ENCODE data around the gene CDS1.
"Not testable (repeated sequence)": the region's sequence is repeated elsewhere in the genome, so short reads cannot be mapped to it uniquely, and the experiment has no call there.

The CDS1 gene

GRCh38 chr4:84660606-84661005, 77.7 kb downstream of the CDS1 start:
- no peak for DNase-seq
- in situ Hi-C loops (cut with HindIII; ENCODE audit: low pct_ligation_motif_present, low pct_unique_long_range_greater_than_20kb, low sequenced_read_pairs): no loop called here

- DNase-seq: no peak
- in situ Hi-C loops (cut with HindIII; ENCODE audit: low pct_ligation_motif_present, low pct_unique_long_range_greater_than_20kb, low sequenced_read_pairs): no loop called here
These were observed 78.4 kb downstream of the CDS1 start for GRCh38 chr4:84661191-84661939.

GRCh38 chr4:84664767-84665166, 81.8 kb downstream of the CDS1 start:
- DNase-seq; in situ Hi-C loops (cut with HindIII; ENCODE audit: low pct_ligation_motif_present, low pct_unique_long_range_greater_than_20kb, low sequenced_read_pairs): not testable (repeated sequence)

GRCh38 chr4:84666439-84666838, 83.5 kb downstream of the CDS1 start:
- DNase-seq: no peak
- in situ Hi-C loops (cut with HindIII; ENCODE audit: low pct_ligation_motif_present, low pct_unique_long_range_greater_than_20kb, low sequenced_read_pairs): no loop called here

- in situ Hi-C loops (cut with HindIII; ENCODE audit: low pct_ligation_motif_present, low pct_unique_long_range_greater_than_20kb, low sequenced_read_pairs): no loop called here
- no peak for DNase-seq
These were observed 86.3 kb downstream of the CDS1 start for GRCh38 chr4:84669201-84669600.

- DNase-seq: no peak
- in situ Hi-C loops (cut with HindIII; ENCODE audit: low pct_ligation_motif_present, low pct_unique_long_range_greater_than_20kb, low sequenced_read_pairs): no loop called here
These were observed 89.2 kb downstream of the CDS1 start for GRCh38 chr4:84672177-84672576.

GRCh38 chr4:84673475-84674240, 90.7 kb downstream of the CDS1 start:
- in situ Hi-C loops (cut with HindIII; ENCODE audit: low pct_ligation_motif_present, low pct_unique_long_range_greater_than_20kb, low sequenced_read_pairs): no loop called here
- peak; percentile 75 for DNase-seq

- no peak for DNase-seq
- in situ Hi-C loops (cut with HindIII; ENCODE audit: low pct_ligation_motif_present, low pct_unique_long_range_greater_than_20kb, low sequenced_read_pairs): no loop called here
These were observed 94.2 kb downstream of the CDS1 start for GRCh38 chr4:84677093-84677492.

GRCh38 chr4:84677995-84678394, 95.1 kb downstream of the CDS1 start:
- DNase-seq: no peak
- in situ Hi-C loops (cut with HindIII; ENCODE audit: low pct_ligation_motif_present, low pct_unique_long_range_greater_than_20kb, low sequenced_read_pairs): no loop called here

GRCh38 chr4:84678976-84679744, 96.2 kb downstream of the CDS1 start:
- in situ Hi-C loops (cut with HindIII; ENCODE audit: low pct_ligation_motif_present, low pct_unique_long_range_greater_than_20kb, low sequenced_read_pairs): no loop called here
- no peak for DNase-seq

GRCh38 chr4:84680956-84681355, 98.0 kb downstream of the CDS1 start:
- in situ Hi-C loops (cut with HindIII; ENCODE audit: low pct_ligation_motif_present, low pct_unique_long_range_greater_than_20kb, low sequenced_read_pairs): no loop called here
- no peak for DNase-seq

- DNase-seq: peak; percentile 87
- in situ Hi-C loops (cut with HindIII; ENCODE audit: low pct_ligation_motif_present, low pct_unique_long_range_greater_than_20kb, low sequenced_read_pairs): no loop called here
These were observed 98.8 kb downstream of the CDS1 start for GRCh38 chr4:84681486-84682274.

GRCh38 chr4:84682661-84683060, 99.7 kb downstream of the CDS1 start:
- peak; percentile 19 for DNase-seq
- in situ Hi-C loops (cut with HindIII; ENCODE audit: low pct_ligation_motif_present, low pct_unique_long_range_greater_than_20kb, low sequenced_read_pairs): not testable (repeated sequence)

- in situ Hi-C loops (cut with HindIII; ENCODE audit: low pct_ligation_motif_present, low pct_unique_long_range_greater_than_20kb, low sequenced_read_pairs): no loop called here
These were observed 100.3 kb downstream of the CDS1 start for GRCh38 chr4:84683064-84683850.

GRCh38 chr4:84684361-84684760, 101.4 kb downstream of the CDS1 start:
- in situ Hi-C loops (cut with HindIII; ENCODE audit: low pct_ligation_motif_present, low pct_unique_long_range_greater_than_20kb, low sequenced_read_pairs): no loop called here

More at GRCh38 chr4:84683064-84683850, 100.3 kb downstream of the CDS1 start:
- DNase-seq: no peak

GRCh38 chr4:84685105-84685504, 102.2 kb downstream of the CDS1 start:
- DNase-seq: no peak
- in situ Hi-C loops (cut with HindIII; ENCODE audit: low pct_ligation_motif_present, low pct_unique_long_range_greater_than_20kb, low sequenced_read_pairs): no loop called here

More at GRCh38 chr4:84684361-84684760, 101.4 kb downstream of the CDS1 start:
- DNase-seq: no peak

GRCh38 chr4:84688605-84689004, 105.7 kb downstream of the CDS1 start:
- in situ Hi-C loops (cut with HindIII; ENCODE audit: low pct_ligation_motif_present, low pct_unique_long_range_greater_than_20kb, low sequenced_read_pairs): no loop called here
- no peak for DNase-seq

GRCh38 chr4:84689197-84689596, 106.3 kb downstream of the CDS1 start:
- in situ Hi-C loops (cut with HindIII; ENCODE audit: low pct_ligation_motif_present, low pct_unique_long_range_greater_than_20kb, low sequenced_read_pairs): no loop called here

More at GRCh38 chr4:84689197-84689596, 106.3 kb downstream of the CDS1 start:
- no peak for DNase-seq
